GM21528 (cell line): ENCODE results near the gene OBSCN.
"Not testable (repeated sequence)": the region's sequence is repeated elsewhere in the genome, so short reads cannot be mapped to it uniquely, and the experiment has no call there.

Source experiments
- ATAC-seq: cut with Tn5 transposase; IDR thresholded peaks from one replicate; pipeline ENCODE4 v1.9.1; 2021; ENCODE audit warnings: mild to moderate bottlenecking, moderate library complexity; ENCODE audit not compliant: unreplicated experiment, low FRiP score

The OBSCN gene

GRCh38 chr1:228211531-228212414 lies 3.9 kb downstream of the OBSCN start:
- no peak for ATAC-seq

GRCh38 chr1:228212415-228212965 lies 4.6 kb downstream of the OBSCN start:
- no peak for ATAC-seq

GRCh38 chr1:228212966-228213844 lies 5.4 kb downstream of the OBSCN start:
- ATAC-seq, result peak; percentile 88

- no peak for ATAC-seq
These were observed 6.3 kb downstream of the OBSCN start for GRCh38 chr1:228213917-228214808.

GRCh38 chr1:228214921-228215662 lies 7.2 kb downstream of the OBSCN start:
- no peak for ATAC-seq

- ATAC-seq, result no peak
These were observed 7.8 kb downstream of the OBSCN start for GRCh38 chr1:228215663-228216116.

- ATAC-seq, result no peak
These were observed 8.8 kb downstream of the OBSCN start for GRCh38 chr1:228216371-228217320.

- ATAC-seq, result no peak
These were observed 9.9 kb downstream of the OBSCN start for GRCh38 chr1:228217551-228218344.

GRCh38 chr1:228218513-228219244 lies 10.8 kb downstream of the OBSCN start:
- no peak for ATAC-seq

- no peak for ATAC-seq
These were observed 11.6 kb downstream of the OBSCN start for GRCh38 chr1:228219245-228219961.

- no peak for ATAC-seq
These were observed 12.3 kb downstream of the OBSCN start for GRCh38 chr1:228219962-228220780.

- ATAC-seq, result not testable (repeated sequence)
These were observed 13.3 kb downstream of the OBSCN start for GRCh38 chr1:228221097-228221496.

GRCh38 chr1:228222548-228222947 lies 14.7 kb downstream of the OBSCN start:
- no peak for ATAC-seq

GRCh38 chr1:228224198-228225164 lies 16.6 kb downstream of the OBSCN start:
- ATAC-seq, result no peak
